Heart left ventricle (tissue), 13 donors: ENCODE results near the gene FRAT2.

Source experiments
- CTCF ChIP-seq, 12 donors: fragments of 200-600 bp; sonication (generic) in 4 of 12; IDR thresholded peaks; one replicate each; pipeline versions ENCODE4 v1.5.0 to v1.8.0; 2018 to 2022; ENCODE audit warnings: antibody characterized with exemption in 12 of 12, mild to moderate bottlenecking in 5 of 12
- POLR2A ChIP-seq, 2 donors: fragments of 450-650 bp; IDR thresholded peaks; one replicate each; pipeline ENCODE4 v1.6.1; 2017; ENCODE audit warnings: antibody characterized with exemption in 2 of 2, mild to moderate bottlenecking in 2 of 2, moderate library complexity in 2 of 2
- donor health status: ischemic (EF 13 %, LVEDD 7.1; RV severe dilation, severe dysfunction).
- donor health status: DM: no; HTN: yes; CAD: no.
- donor health status: DM: no; HTN: no; CAD: no.
- donor health status: ischemic (EF 25% LVEDD 6.9; RV normal size, moderate dysfunction).
- donor health status: ischemic (EF 25% LVEDD 5.7; RV mildly dilated, moderate dysfunction).
- donor health status: ischemic (EF 35%, LVEDD 5.7; RV mildly dilated, moderate dysfunction).
- donor health status: nonischemic (EF 11% LVEDD 7.7; RV severe dilation, severe dysfunction).
- donor health status: DM: yes; HTN: yes; CAD: no.
- donor health status: PGD.
- donor health status: ischemic (EF 29% LVEDD 5.4; RV normal size, mild dysfunction).
- donor health status: nonischemic (EF 23%, LVEDD 6.1; RV moderate dilation, normal function).

GRCh38 chr10:97371696-97372095, 37.2 kb upstream of the FRAT2 start:
- TF ChIP-seq CTCF (IDR thresholded peaks at IDR 0.05): no peak
- TF ChIP-seq POLR2A (IDR thresholded peaks at IDR 0.05): no peak
